Measurements from ENCODE around the gene CFAP99.

- no peak for TF ChIP-seq POLR2AphosphoS5 (IDR thresholded peaks at IDR 0.05; ENCODE audit: low read depth, low read length)
- TF ChIP-seq POLR2A (IDR thresholded peaks at IDR 0.05; ENCODE audit: low read depth, low read length): no peak
Observed at GRCh38 chr4:2402048-2402842, 16.5 kb upstream of the CFAP99 start.
